ENCODE data around the gene NPDC1.
A peak's percentile ranks its signal among the peaks of the same experiment; 100 is the strongest.

The NPDC1 gene

DNA sequence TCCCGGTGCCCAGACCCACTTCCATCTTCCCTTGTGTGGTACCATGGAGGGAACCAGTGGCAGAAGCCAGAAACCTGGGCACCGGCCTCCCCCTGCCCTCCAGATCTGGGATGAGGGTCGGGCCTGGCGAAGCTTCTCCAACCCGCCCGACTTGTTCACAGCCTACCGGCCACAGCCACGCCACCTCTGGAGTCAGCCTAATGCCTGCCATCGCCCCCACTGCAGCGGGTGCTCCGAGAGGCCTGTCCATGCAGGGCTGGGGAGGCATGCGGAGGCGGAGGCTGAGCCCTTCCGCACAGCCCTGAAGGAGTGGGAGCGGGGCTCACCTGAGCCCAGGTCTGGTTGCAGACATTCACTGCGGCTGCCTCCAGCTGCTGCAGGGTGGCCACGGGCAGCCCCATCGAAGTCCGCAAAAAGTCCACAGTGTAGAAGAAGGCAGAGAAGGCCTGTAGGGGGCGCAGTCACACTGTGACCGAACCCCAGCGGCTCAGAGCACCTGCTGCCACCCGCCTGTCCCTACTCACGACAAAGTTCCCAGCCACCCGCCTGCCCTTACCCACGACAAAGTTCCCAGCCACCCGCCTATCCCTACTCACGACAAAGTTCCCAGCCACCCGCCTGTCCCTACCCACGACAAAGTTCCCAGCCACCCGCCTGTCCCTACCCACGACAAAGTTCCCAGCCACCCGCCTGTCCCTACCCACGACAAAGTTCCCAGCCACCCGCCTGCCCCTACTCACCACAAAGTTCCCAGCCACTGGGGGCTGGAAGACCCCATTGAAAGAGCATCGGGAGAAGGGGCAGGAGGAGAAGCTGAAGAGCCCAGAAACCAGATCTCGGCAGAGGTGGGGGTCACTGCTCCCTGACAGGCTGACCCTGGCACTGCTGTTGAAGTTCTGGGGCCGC lies 3.8 kb upstream of the NPDC1 start:
- Histone ChIP-seq H3K9me3 (ENCODE audit: control insufficient read depth, low read length) (no peaks in the 10 kb centered on the region), H3K4me1 (no peaks in the 10 kb centered on the region), H3K36me3 (ENCODE audit: control insufficient read depth, insufficient read depth, low read length) (no peaks in the 10 kb centered on the region), H2AFZ (no peak overlapping the region), H3K79me2 (no peaks in the 10 kb centered on the region), H3K9ac (no peak overlapping the region), H3K27me3 (ENCODE audit: control insufficient read depth, insufficient read depth, low read length) (no peaks in the 10 kb centered on the region), H3K4me3 (ENCODE audit: low read depth, low read length) (no peak overlapping the region), H3K27ac (no peak overlapping the region), H3K4me2 (ENCODE audit: low read length) (no peak overlapping the region)
- no peak for TF ChIP-seq CTCF (IDR thresholded peaks at IDR 0.05)

DNA sequence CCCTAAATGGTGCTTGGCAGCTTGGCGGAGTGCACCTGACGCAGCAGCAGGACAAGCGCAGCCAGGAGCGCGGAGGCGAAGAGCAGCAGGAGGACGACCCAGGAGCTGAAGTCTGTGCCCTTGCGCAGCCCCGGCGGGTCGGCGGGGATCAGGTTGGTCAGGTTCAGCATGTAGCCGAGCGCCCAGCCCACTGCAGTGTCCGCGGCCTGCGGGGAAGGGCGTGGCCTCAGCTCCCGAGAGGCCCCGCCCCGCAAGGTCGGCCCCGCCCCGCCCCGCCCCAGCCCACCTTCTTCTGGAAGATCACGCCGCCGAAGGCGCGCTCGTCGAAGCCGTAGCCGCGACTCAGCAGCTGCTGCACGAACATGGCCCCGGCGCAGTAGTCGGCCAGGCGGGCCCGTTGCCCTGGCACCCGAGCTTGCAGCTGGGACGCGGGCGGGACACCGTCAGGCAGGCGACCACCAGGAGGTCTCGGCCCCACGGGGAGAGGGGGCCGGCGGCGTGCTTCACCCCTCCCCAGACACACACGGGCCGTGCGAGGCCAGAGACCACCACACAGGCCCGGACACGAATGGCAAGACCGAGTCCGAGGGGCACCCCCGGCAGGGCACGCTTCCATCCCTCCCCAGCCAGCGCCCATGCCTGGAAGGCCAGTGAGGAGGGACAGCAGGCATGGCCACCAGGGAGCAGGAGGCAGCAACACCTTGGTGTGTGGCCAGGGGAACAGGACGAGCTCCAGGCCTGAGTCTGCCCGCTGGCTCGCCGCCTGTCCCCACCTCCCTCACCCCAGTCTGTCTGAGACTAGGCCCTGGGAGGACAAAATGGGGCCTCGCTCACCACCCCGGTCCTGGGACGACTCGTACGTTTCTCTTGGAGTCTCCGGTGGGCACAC lies 2.9 kb upstream of the NPDC1 start:
- H3K27me3 ChIP-seq (ENCODE audit: control insufficient read depth, insufficient read depth, low read length) = no peaks in the 10 kb centered on the region
- H3K4me2 ChIP-seq (ENCODE audit: low read length) = no peak overlapping the region
- H3K79me2 ChIP-seq = no peaks in the 10 kb centered on the region
- no peaks in the 10 kb centered on the region for H3K36me3 ChIP-seq (ENCODE audit: control insufficient read depth, insufficient read depth, low read length)
- H2AFZ ChIP-seq = no peak overlapping the region
- peaks cover 2% of the 10 kb centered on the region for H3K4me1 ChIP-seq
- H3K9me3 ChIP-seq (ENCODE audit: control insufficient read depth, low read length) = no peaks in the 10 kb centered on the region
- H3K9ac ChIP-seq = no peak overlapping the region
- TF ChIP-seq CTCF (IDR thresholded peaks at IDR 0.05) = no peak
- no peak overlapping the region for H3K4me3 ChIP-seq (ENCODE audit: low read depth, low read length)
- H3K27ac ChIP-seq = no peak overlapping the region

GRCh38 chr9:137045294-137046087 lies 486 bp downstream of the NPDC1 start:
- Histone ChIP-seq H3K4me2 (ENCODE audit: low read length) (peak overlapping the region; percentile 100), H3K4me3 (ENCODE audit: low read depth, low read length) (peak overlapping the region; percentile 68), H3K9me3 (ENCODE audit: control insufficient read depth, low read length) (no peaks in the 10 kb centered on the region), H3K27ac (peak overlapping the region; percentile 64), H3K4me1 (peaks cover 2% of the 10 kb centered on the region), H2AFZ (peak overlapping the region; percentile 87), H3K36me3 (ENCODE audit: control insufficient read depth, insufficient read depth, low read length) (no peaks in the 10 kb centered on the region), H3K27me3 (ENCODE audit: control insufficient read depth, insufficient read depth, low read length) (no peaks in the 10 kb centered on the region), H3K9ac (peak overlapping the region; percentile 46), H3K79me2 (no peaks in the 10 kb centered on the region)
- TF ChIP-seq CTCF (IDR thresholded peaks at IDR 0.05) = no peak

- H3K4me1 ChIP-seq = peaks cover 2% of the 10 kb centered on the region
Measured at GRCh38 chr9:137044502-137045177, 1.3 kb downstream of the NPDC1 start.

More at GRCh38 chr9:137044502-137045177, 1.3 kb downstream of the NPDC1 start:
- no peaks in the 10 kb centered on the region for H3K27me3 ChIP-seq (ENCODE audit: control insufficient read depth, insufficient read depth, low read length)
- peak overlapping the region; percentile 85 for H3K4me2 ChIP-seq (ENCODE audit: low read length)
- peak overlapping the region; percentile 57 for H3K27ac ChIP-seq
- no peaks in the 10 kb centered on the region for H3K36me3 ChIP-seq (ENCODE audit: control insufficient read depth, insufficient read depth, low read length)
- no peak overlapping the region for H2AFZ ChIP-seq
- TF ChIP-seq CTCF (IDR thresholded peaks at IDR 0.05) = no peak
- peak overlapping the region; percentile 46 for H3K9ac ChIP-seq
- no peaks in the 10 kb centered on the region for H3K79me2 ChIP-seq
- H3K4me3 ChIP-seq (ENCODE audit: low read depth, low read length) = peak overlapping the region; percentile 63
- H3K9me3 ChIP-seq (ENCODE audit: control insufficient read depth, low read length) = no peaks in the 10 kb centered on the region
